ENCODE results near the gene IQUB.
"Not testable (repeated sequence)": the region's sequence is repeated elsewhere in the genome, so short reads cannot be mapped to it uniquely, and the experiment has no call there.

IQUB gene

GRCh38 chr7:123494193-123494796 lies 40.1 kb downstream of the IQUB start:
- in situ Hi-C loops (cut with MboI; ENCODE audit: low sequenced_read_pairs) = no loop called here

GRCh38 chr7:123492485-123492884 lies 41.9 kb downstream of the IQUB start:
- in situ Hi-C loops (cut with MboI; ENCODE audit: low sequenced_read_pairs) = no loop called here

- in situ Hi-C loops (cut with MboI; ENCODE audit: low sequenced_read_pairs) = no loop called here
Observed at GRCh38 chr7:123485721-123486120, 48.7 kb downstream of the IQUB start.

GRCh38 chr7:123485187-123485586 lies 49.2 kb downstream of the IQUB start:
- in situ Hi-C loops (cut with MboI; ENCODE audit: low sequenced_read_pairs) = no loop called here

- in situ Hi-C loops (cut with MboI; ENCODE audit: low sequenced_read_pairs) = no loop called here
Observed at GRCh38 chr7:123484199-123484598, 50.2 kb downstream of the IQUB start.

GRCh38 chr7:123480107-123480506 lies 54.3 kb downstream of the IQUB start:
- in situ Hi-C loops (cut with MboI; ENCODE audit: low sequenced_read_pairs) = no loop called here

- in situ Hi-C loops (cut with MboI; ENCODE audit: low sequenced_read_pairs) = not testable (repeated sequence)
Observed at GRCh38 chr7:123478056-123478455, 56.3 kb downstream of the IQUB start.

GRCh38 chr7:123472750-123473445 lies 61.5 kb downstream of the IQUB start:
- in situ Hi-C loops (cut with MboI; ENCODE audit: low sequenced_read_pairs) = no loop called here

- in situ Hi-C loops (cut with MboI; ENCODE audit: low sequenced_read_pairs) = no loop called here
Observed at GRCh38 chr7:123472327-123472726, 62.1 kb downstream of the IQUB start.

GRCh38 chr7:123468303-123468702 lies 66.1 kb downstream of the IQUB start:
- in situ Hi-C loops (cut with MboI; ENCODE audit: low sequenced_read_pairs) = no loop called here

GRCh38 chr7:123463890-123464289 lies 70.5 kb downstream of the IQUB start:
- in situ Hi-C loops (cut with MboI; ENCODE audit: low sequenced_read_pairs) = no loop called here

GRCh38 chr7:123460616-123461015 lies 73.8 kb downstream of the IQUB start:
- in situ Hi-C loops (cut with MboI; ENCODE audit: low sequenced_read_pairs) = no loop called here

- in situ Hi-C loops (cut with MboI; ENCODE audit: low sequenced_read_pairs) = no loop called here
Observed at GRCh38 chr7:123455965-123456470, 78.4 kb downstream of the IQUB start.

- in situ Hi-C loops (cut with MboI; ENCODE audit: low sequenced_read_pairs) = no loop called here
Observed at GRCh38 chr7:123440101-123440548, 94.3 kb downstream of the IQUB start.

GRCh38 chr7:123439191-123439590 lies 95.2 kb downstream of the IQUB start:
- in situ Hi-C loops (cut with MboI; ENCODE audit: low sequenced_read_pairs) = no loop called here

GRCh38 chr7:123437447-123437995 lies 96.9 kb downstream of the IQUB start:
- in situ Hi-C loops (cut with MboI; ENCODE audit: low sequenced_read_pairs) = no loop called here

GRCh38 chr7:123435080-123435700 lies 99.2 kb downstream of the IQUB start:
- in situ Hi-C loops (cut with MboI; ENCODE audit: low sequenced_read_pairs) = no loop called here

GRCh38 chr7:123433665-123434064 lies 100.7 kb downstream of the IQUB start:
- in situ Hi-C loops (cut with MboI; ENCODE audit: low sequenced_read_pairs) = no loop called here

GRCh38 chr7:123432601-123433000 lies 101.8 kb downstream of the IQUB start:
- in situ Hi-C loops (cut with MboI; ENCODE audit: low sequenced_read_pairs) = no loop called here

GRCh38 chr7:123431075-123431614 lies 103.2 kb downstream of the IQUB start:
- in situ Hi-C loops (cut with MboI; ENCODE audit: low sequenced_read_pairs) = no loop called here

GRCh38 chr7:123425246-123425645 lies 109.1 kb downstream of the IQUB start:
- in situ Hi-C loops (cut with MboI; ENCODE audit: low sequenced_read_pairs) = no loop called here

Data from HL-60/S4 treated with retinoic acid at 250 ng/mL for 4 days and 3 days (cell line).